Measurements from ENCODE around the gene KCNB1.

DNA sequence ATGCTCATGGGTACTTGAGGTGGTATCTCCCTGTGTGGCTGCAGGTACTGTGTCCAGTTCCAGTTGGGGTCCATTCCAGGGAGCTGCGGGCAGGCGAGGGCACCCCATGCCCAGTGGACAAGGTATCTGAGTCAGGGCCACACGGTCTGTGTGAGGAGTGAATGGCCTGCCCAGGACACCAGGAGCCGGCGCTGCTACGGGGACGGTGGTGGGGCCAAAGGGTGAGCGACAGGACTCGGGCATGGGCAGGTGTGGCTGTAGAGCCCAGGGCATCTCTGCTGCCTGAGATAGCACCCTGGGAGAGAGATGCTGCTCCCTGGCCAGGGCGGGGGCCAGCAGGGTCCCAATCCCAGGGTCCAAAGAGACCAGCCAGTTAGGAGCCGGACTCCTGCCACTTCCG is 147.0 kb downstream of the KCNB1 start:
- TF ChIP-seq EP300 (IDR thresholded peaks at IDR 0.05; ENCODE audit: low read depth) (no peak), POLR2AphosphoS5 (IDR thresholded peaks at IDR 0.05) (no peak)
- TF ChIP-seq, protein P1, sequence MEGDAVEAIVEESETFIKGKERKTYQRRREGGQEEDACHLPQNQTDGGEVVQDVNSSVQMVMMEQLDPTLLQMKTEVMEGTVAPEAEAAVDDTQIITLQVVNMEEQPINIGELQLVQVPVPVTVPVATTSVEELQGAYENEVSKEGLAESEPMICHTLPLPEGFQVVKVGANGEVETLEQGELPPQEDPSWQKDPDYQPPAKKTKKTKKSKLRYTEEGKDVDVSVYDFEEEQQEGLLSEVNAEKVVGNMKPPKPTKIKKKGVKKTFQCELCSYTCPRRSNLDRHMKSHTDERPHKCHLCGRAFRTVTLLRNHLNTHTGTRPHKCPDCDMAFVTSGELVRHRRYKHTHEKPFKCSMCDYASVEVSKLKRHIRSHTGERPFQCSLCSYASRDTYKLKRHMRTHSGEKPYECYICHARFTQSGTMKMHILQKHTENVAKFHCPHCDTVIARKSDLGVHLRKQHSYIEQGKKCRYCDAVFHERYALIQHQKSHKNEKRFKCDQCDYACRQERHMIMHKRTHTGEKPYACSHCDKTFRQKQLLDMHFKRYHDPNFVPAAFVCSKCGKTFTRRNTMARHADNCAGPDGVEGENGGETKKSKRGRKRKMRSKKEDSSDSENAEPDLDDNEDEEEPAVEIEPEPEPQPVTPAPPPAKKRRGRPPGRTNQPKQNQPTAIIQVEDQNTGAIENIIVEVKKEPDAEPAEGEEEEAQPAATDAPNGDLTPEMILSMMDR (IDR thresholded peaks at IDR 0.05): no peak

Data from transverse colon (tissue), 4 donors.